ENCODE results near the gene GRHL1.
"Not testable (repeated sequence)": the region's sequence is repeated elsewhere in the genome, so short reads cannot be mapped to it uniquely, and the experiment has no call there.

GRHL1 gene

DNA sequence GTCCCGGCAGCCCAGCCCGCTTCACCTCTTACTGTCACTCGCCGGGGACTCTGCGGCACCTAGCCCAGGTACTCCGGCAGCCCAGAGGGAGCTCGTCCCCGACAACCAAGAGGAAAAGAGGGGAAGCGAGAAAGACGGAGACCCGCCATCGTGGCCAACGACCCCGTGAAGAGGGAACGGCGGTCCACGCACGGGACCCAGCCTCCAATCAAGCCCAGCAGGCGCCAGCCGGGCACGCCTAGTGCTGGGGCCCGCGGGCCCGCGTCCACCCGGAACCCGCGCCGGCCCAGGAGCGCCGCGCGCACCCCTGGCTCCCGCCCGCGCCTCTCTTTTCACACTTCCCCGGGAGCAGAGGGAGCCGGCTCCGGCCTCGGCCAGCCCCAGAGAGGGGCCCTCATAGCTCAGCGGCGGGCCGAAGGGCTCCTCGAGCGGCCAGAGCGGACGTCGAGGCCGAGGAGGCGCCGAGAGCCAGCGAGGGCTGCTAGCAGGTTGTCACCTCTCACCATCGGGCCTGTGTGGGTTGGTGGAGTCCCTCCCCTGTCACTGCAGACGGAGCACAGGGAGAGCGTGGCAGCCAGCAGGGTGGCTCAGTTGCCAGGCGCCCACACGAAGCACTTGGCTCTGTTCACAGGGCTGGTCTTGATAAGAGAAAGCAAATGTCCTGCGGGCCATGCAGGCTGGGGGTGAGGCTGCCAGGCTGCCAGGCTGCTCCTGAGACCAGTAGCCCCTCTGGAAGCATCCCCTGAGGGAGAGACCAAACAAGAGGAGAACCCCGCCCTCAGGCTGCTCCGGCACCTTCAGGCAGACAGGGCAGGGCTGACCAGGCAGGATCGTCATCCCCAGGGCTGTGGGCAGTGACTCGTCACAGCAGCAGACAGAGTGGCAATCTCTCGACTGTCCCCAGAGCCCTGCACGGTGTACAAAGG, 55.0 kb downstream of the GRHL1 start:
- Mint-ChIP-seq H3K27ac (no peak overlapping the region), H3K4me3 (no peak overlapping the region), H3K4me1 (no peaks in the 10 kb centered on the region), H3K36me3 (no peaks in the 10 kb centered on the region), H3K27me3 (peaks cover 8% of the 10 kb centered on the region), H3K9me3 (no peaks in the 10 kb centered on the region)

DNA sequence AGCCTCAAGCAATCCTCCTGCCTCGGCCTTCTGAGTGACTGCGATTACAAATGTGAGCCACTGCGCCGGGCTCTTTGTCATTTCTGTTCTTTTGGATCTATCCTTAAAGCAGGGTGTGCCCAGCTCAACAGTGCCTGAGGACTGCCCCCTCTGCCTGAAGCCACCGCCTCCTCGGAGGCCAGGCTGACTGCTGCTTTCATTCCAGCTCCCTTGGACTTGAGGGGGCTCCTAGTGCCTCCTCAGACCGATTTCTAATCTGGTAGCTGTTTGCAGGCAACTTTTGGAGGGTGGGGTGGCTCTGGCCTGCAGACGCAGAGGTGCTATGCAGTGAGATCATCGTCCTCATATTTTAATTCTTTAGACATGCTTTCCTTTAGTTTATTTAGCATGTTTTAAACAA, 55.9 kb downstream of the GRHL1 start:
- H3K27ac Mint-ChIP-seq, result no peak overlapping the region
- no peaks in the 10 kb centered on the region for H3K36me3 Mint-ChIP-seq
- no peak overlapping the region for H3K4me3 Mint-ChIP-seq

DNA sequence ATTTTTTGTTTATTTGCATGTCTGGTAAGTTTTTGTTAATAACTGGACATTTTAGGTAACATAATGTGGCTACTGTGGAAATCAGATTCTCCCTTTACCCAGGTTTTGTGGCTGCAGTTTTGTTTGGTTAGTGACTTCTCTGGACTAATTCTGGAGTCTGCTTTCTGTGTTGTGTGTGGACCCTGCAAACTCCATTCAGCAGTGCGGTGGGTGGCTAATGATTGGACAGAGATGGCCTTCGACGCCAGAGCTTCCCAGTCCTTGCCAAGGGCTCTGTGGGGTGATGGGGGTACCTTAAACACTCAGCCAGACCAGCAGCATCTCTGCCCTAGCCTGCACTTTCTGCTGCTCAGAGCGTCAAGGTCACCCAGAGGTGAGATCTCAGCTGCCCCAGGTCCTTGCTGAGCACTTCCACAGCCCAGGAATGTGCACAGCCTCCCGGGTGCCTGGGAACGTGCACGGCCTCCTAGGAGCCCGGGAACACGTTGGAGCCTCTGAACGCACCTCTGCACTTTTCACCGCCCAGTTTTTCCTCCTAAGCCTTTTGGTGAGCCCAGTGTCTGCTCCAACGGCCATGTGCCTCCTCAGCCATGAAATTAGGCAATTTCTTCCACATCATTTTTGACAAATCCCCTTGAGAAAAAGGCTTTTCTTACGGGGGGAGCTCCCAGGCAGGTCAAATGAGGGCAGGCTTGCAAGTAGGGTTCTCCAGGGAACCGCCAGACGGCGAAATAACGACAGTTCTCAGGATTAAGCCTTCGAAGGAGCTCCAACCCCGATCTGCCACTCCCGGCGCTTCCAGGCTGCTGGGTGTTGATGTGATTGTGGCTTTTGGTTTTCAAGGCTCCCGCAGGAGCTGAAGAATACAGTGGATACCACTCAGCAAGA, 56.7 kb downstream of the GRHL1 start:
- Mint-ChIP-seq H3K27ac (no peak overlapping the region), H3K36me3 (no peaks in the 10 kb centered on the region), H3K4me3 (no peak overlapping the region), H3K27me3 (peaks cover 8% of the 10 kb centered on the region), H3K4me1 (no peaks in the 10 kb centered on the region), H3K9me3 (no peaks in the 10 kb centered on the region)

More for the DNA sequence above, 55.9 kb downstream of the GRHL1 start:
- Mint-ChIP-seq H3K4me1 (no peaks in the 10 kb centered on the region), H3K27me3 (peaks cover 8% of the 10 kb centered on the region), H3K9me3 (no peaks in the 10 kb centered on the region)

DNA sequence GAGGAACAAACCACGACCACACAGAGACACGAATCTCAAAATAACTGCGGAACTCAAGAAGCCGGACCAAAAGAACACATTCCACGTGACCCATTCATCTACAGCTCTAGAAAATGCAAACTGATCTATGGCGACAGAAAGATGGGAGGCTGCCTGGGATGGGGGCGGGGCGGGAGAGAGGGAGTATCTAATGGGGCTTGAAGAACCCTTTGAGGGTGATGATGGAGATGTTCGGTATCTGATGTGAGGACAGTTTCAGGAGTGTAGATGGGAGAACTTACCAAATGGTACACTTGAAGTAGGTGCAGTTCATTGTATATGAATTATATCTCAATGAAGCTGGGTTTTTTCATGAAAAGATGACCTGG, 57.3 kb downstream of the GRHL1 start:
- no peak overlapping the region for H3K27ac Mint-ChIP-seq
- H3K9me3 Mint-ChIP-seq, result no peaks in the 10 kb centered on the region
- H3K36me3 Mint-ChIP-seq, result no peaks in the 10 kb centered on the region
- H3K27me3 Mint-ChIP-seq, result peaks cover 8% of the 10 kb centered on the region
- H3K4me1 Mint-ChIP-seq, result no peaks in the 10 kb centered on the region
- H3K4me3 Mint-ChIP-seq, result no peak overlapping the region

DNA sequence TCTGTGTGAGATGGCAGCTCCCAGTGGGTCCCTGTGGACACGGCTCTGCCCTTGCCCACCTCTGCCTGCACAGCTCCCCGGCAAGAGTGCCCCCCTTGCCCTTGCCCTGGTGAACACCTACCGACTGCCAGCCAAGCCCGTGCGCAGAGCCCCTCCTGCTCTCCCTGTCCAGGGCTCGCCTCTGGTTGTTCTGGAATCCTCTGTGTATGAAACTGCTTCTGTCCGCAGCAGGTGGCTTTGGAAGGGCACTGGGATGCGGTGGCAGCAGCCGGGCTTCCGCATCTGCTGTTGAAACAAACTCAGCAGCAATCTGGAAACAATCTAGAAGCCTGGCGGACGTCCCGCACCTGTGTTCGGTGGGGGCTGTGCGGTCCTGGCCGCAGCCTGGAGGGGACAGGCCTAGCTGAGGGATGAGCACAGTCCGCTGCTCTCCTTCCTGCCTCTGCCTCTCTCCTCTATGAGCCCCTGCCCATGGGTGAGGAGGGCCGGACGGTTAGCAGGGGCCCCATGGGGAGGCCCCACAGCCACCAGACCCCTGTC, 57.8 kb downstream of the GRHL1 start:
- no peak overlapping the region for H3K4me3 Mint-ChIP-seq
- H3K9me3 Mint-ChIP-seq, result no peaks in the 10 kb centered on the region
- H3K27me3 Mint-ChIP-seq, result peaks cover 8% of the 10 kb centered on the region
- H3K4me1 Mint-ChIP-seq, result no peaks in the 10 kb centered on the region
- no peak overlapping the region for H3K27ac Mint-ChIP-seq
- H3K36me3 Mint-ChIP-seq, result no peaks in the 10 kb centered on the region

DNA sequence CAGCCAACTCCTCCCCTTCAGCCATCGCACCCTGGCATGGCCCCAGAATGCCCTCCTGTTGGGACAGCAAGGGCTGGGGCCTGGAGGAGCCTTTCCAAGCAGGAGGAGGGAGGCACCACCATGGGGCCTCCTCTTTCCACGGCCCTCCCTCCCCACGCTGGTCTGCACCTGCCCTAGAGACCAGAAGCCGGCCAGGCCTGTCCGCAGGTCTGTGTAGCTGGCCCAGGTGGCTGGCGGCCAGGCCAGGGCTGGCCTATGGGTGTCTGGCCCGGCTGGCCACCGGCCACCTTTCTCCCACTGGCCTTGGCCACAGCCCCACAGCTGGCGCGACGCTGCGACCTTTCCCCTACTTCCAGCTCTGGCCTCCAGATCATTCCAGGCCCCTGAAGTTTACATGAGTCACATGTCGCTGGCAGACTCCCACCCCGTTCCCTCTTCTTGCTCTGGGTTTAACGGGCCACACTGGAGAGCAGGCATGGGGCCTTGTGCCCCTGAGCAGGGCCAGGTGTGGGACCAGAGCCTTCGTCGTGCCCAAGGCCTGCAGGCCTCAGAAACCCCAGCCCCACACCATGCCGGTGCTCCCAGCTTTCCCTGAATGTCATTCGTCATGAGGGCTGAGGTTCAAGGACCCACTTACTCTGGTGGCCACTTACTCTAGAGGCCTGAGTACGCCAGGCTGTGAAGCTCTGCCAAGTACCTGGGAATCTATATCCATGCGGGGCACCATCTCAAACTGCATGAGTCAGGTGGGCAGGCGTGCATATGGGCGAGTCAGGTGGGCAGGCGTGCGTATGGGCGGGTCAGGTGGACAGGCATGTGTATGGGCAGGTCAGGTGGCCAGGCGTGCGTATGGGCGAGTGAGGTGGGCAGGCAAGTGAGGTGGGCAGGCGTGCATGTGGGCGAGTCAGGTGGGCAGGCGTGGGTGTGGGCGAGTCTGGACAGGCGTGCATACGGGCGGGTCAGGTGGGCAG, 58.6 kb downstream of the GRHL1 start:
- no peak overlapping the region for H3K27ac Mint-ChIP-seq

DNA sequence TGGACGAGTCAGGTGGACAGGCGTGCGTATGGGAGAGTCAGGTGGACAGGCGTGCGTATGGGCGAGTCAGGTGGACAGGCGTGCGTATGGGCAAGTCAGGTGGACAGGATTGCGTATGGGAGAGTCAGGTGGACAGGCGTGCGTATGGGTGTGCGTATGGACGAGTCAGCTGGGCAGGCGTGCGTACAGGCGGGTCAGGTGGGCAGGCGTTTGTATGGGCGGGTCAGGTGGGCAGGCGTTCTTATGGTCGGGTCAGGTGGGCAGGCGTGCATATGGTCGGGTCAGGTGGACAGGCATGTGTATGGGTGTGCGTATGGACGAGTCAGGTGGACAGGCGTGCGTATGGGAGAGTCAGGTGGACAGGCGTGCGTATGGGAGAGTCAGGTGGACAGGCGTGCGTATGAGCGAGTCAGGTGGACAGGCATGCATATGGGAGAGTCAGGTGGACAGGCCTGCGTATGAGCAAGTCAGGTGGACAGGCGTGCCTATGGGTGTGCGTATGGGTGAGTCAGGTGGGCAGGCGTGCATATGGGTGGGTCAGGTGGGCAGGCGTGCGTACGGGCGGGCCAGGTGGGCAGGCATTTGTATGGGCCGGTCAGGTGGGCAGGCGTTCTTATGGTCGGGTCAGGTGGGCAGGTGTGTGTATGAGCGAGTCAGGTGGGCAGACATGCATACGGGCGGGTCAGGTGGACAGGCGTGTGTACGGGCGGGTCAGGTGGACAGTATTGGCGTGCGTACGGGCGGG, 59.5 kb downstream of the GRHL1 start:
- H3K27me3 Mint-ChIP-seq, H3K36me3 Mint-ChIP-seq, H3K9me3 Mint-ChIP-seq, H3K4me3 Mint-ChIP-seq, H3K4me1 Mint-ChIP-seq, H3K27ac Mint-ChIP-seq: not testable (repeated sequence)

More for the DNA sequence above, 58.6 kb downstream of the GRHL1 start:
- H3K4me3 Mint-ChIP-seq, result no peak overlapping the region
- H3K9me3 Mint-ChIP-seq, result no peaks in the 10 kb centered on the region
- no peaks in the 10 kb centered on the region for H3K4me1 Mint-ChIP-seq
- H3K27me3 Mint-ChIP-seq, result peaks cover 8% of the 10 kb centered on the region
- no peaks in the 10 kb centered on the region for H3K36me3 Mint-ChIP-seq

DNA sequence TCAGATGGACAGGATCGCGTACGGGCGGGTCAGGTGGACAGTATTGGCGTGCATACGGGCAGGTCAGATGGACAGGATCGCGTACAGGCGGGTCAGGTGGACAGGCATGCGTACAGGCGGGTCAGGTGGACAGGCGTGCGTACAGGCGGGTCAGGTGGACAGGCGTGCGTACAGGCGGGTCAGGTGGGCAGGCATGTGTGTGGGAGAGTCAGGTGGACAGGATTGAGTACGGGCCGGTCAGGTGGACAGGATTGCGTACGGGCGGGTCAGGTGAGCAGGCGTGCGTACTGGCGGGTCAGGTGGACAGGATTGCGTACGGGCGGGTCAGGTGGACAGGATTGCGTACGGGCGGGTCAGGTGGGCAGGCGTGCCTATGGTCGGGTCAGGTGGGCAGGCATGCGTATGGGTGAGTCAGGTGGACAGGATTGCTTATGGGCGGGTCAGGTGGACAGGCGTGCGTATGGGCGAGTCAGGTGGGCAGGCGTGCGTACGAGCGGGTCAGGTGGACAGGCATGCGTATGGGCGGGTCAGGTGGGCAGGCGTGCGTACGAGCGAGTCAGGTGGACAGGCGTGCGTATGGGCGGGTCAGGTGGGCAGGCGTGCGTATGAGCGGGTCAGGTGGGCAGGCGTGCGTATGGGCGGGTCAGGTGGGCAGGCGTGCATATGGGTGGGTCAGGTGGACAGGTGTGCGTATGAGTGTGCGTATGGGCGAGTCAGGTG, 60.3 kb downstream of the GRHL1 start:
- H3K4me3 Mint-ChIP-seq, H3K9me3 Mint-ChIP-seq, H3K27me3 Mint-ChIP-seq, H3K4me1 Mint-ChIP-seq, H3K36me3 Mint-ChIP-seq, H3K27ac Mint-ChIP-seq: not testable (repeated sequence)

DNA sequence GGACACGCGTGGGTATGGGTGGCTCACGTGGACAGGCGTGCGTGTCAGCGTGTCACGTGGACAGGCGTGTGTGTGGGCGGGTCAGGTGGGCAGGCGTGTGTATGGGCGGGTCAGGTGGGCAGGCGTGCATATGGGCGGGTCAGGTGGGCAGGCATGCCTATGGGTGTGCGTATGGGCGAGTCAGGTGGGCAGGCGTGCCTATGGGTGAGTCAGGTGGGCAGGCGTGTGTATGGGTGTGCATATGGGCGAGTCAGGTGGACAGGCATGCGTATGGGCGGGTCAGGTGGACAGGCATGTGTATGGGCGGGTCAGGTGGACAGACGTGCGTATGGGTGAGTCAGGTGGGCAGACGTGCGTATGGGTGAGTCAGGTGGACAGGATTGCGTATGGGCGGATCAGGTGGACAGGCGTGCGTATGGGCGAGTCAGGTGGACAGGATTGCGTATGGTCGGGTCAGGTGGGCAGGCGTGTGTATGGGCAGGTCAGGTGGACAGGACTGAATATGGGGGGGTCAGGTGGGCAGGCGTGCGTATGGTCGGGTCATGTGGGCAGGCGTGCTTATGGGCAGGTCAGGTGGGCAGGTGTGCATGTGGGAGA, 61.0 kb downstream of the GRHL1 start:
- not testable (repeated sequence) for H3K4me3 Mint-ChIP-seq, H3K4me1 Mint-ChIP-seq, H3K36me3 Mint-ChIP-seq, H3K9me3 Mint-ChIP-seq, H3K27me3 Mint-ChIP-seq, H3K27ac Mint-ChIP-seq

DNA sequence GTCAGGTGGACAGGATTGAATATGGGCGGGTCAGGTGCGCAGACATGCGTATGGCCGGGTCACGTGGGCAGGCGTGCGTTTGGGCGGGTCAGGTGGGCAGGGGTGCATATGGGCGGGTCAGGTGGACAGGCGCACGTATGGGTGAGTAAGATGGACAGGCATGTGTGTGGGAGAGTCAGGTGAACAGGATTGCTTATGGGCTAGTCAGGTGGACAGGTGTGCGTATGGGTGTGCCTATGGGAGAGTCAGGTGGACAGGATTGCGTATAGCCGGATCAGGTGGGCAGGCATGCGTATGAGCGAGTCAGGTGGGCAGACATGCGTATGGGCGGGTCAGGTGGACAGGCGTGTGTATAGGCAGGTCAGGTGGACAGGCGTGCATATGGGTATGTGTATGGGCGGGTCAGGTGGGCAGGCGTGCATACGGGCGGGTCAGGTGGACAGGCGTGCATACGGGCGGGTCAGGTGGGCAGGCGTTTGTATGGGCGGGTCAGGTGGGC, 61.5 kb downstream of the GRHL1 start:
- Mint-ChIP-seq H3K4me3 (no peak overlapping the region), H3K9me3 (no peaks in the 10 kb centered on the region), H3K4me1 (no peaks in the 10 kb centered on the region), H3K36me3 (peaks cover 4% of the 10 kb centered on the region), H3K27ac (no peak overlapping the region), H3K27me3 (peaks cover 3% of the 10 kb centered on the region)

DNA sequence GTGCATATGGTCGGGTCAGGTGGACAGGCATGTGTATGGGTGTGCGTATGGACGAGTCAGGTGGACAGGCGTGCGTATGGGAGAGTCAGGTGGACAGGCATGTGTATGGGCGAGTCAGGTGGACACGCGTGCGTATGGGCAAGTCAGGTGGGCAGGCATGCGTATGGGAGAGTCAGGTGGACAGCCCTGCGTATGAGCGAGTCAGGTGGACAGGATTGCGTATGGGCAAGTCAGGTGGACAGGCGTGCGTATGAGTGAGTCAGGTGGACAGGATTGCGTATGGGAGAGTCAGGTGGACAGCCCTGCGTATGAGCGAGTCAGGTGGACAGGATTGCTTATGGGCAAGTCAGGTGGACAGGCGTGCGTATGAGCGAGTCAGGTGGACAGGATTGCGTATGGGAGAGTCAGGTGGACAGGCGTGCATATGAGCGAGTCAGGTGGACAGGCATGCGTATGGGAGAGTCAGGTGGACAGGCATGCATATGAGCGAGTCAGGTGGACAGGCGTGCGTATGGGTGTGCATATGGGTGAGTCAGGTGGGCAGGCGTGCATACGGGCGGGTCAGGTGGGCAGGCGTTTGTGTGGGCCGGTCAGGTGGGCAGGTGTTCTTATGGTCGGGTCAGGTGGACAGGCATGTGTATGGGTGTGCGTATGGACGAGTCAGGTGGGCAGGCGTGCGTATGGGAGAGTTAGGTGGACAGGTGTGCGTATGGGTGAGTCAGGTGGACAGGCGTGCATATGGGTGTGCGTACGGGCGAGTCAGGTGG, 62.3 kb downstream of the GRHL1 start:
- not testable (repeated sequence) for H3K27ac Mint-ChIP-seq, H3K4me1 Mint-ChIP-seq, H3K36me3 Mint-ChIP-seq, H3K27me3 Mint-ChIP-seq, H3K9me3 Mint-ChIP-seq, H3K4me3 Mint-ChIP-seq

DNA sequence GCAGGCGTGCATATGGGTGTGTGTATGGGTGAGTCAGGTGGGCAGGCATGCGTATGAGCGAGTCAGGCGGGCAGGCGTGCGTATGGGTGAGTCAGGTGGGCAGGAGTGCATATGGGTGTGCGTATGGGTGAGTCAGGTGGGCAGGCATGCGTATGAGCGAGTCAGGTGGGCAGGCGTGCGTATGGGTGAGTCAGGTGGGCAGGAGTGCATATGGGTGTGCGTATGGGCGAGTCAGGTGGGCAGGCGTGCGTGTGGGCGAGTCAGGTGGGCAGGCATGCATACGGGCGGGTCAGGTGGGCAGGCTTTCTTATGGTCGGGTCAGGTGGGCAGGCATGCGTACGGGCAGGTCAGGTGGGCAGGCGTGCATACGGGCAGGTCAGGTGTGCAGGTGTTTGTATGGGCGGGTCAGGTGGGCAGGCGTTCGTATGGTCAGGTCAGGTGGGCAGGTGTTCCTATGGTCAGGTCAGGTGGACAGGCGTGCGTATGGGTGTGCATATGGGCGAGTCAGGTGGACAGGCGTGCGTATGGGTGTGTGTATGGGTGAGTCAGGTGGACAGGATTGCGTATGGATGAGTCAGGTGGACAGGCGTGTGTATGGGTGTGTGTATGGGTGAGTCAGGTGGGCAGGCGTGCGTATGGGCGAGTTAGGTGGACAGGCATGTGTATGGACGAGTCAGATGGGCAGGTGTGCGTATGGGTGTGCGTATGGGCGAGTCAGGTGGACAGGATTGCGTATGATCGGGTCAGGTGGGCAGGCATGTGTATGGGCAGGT, 63.1 kb downstream of the GRHL1 start:
- H3K9me3 Mint-ChIP-seq, result no peaks in the 10 kb centered on the region
- H3K36me3 Mint-ChIP-seq, result peaks cover 4% of the 10 kb centered on the region
- H3K27me3 Mint-ChIP-seq, result peaks cover 3% of the 10 kb centered on the region
- H3K4me1 Mint-ChIP-seq, result no peaks in the 10 kb centered on the region
- no peak overlapping the region for H3K4me3 Mint-ChIP-seq
- H3K27ac Mint-ChIP-seq, result no peak overlapping the region

Measured in activated naive CD4-positive, alpha-beta T cell treated with anti-CD3 and anti-CD28 coated beads, Interleukin-2, amount 50 U/mL, for 24 hours (primary cell).